HFF-Myc (cell line): ENCODE data around the gene SCGB1A1.
A peak's percentile ranks its signal among the peaks of the same experiment; 100 is the strongest.

Experiments
- DNase-seq: peaks from one replicate; pipeline ENCODE4 v3.0.0-alpha.2; 2011; ENCODE audit warnings: low read depth; ENCODE audit errors: extremely low read depth
- H3K4me3 ChIP-seq: replicated peaks from 2 replicates; pipeline ENCODE4 v1.5.1; 2011; ENCODE audit warnings: low read depth, mild to moderate bottlenecking, control low read depth, low read length
- TF ChIP-seq, protein P1 (sequence below): IDR thresholded peaks from 2 replicates; pipeline ENCODE4 v1.5.1; 2012; ENCODE audit warnings: mild to moderate bottlenecking, low read depth, low read length, control low read depth; ENCODE audit errors: missing control alignments

Gene SCGB1A1

DNA sequence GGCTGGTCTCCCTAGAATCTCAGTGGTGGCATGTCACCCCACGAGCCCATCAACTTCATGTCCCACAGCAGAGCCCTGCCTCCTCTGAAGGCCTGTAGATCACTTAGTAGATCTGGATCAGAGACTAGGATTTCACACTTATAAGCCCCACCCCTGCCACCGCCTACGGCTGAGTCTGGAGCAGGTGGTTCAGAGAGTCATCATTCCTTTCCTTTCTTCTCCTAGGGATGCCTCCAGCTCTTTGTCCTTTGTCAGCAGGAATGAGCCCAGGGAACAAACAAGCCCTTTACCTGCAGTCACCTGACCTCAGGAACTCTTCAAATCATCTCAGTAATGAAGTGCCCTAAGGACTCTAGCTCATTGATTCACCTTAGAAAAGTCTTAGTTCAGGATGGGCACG is 37.8 kb downstream of the SCGB1A1 start:
- TF ChIP-seq, protein P1, sequence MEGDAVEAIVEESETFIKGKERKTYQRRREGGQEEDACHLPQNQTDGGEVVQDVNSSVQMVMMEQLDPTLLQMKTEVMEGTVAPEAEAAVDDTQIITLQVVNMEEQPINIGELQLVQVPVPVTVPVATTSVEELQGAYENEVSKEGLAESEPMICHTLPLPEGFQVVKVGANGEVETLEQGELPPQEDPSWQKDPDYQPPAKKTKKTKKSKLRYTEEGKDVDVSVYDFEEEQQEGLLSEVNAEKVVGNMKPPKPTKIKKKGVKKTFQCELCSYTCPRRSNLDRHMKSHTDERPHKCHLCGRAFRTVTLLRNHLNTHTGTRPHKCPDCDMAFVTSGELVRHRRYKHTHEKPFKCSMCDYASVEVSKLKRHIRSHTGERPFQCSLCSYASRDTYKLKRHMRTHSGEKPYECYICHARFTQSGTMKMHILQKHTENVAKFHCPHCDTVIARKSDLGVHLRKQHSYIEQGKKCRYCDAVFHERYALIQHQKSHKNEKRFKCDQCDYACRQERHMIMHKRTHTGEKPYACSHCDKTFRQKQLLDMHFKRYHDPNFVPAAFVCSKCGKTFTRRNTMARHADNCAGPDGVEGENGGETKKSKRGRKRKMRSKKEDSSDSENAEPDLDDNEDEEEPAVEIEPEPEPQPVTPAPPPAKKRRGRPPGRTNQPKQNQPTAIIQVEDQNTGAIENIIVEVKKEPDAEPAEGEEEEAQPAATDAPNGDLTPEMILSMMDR = no peak
- no peak overlapping the region for H3K4me3 ChIP-seq
- DNase-seq = no peak

DNA sequence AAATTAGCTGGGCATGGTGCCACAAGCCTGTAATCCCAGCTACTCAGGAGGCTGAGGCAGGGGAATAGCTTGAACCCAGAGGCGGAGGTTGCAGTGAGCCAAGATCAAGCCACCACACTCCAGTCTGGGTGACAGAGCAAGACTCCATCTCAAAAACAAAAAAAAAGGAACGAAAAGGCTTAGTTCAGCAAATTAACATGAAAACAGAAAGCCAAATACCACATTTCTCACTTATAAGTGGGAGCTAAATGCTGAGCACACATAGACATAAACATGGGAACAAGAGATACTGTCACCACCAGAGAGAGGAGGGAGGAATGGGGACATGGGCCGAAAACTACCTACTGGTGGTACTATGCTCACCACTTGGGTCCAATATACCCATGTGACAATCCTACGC is 38.6 kb downstream of the SCGB1A1 start:
- no peak overlapping the region for H3K4me3 ChIP-seq
- no peak for DNase-seq
- TF ChIP-seq, protein P1 = no peak

DNA sequence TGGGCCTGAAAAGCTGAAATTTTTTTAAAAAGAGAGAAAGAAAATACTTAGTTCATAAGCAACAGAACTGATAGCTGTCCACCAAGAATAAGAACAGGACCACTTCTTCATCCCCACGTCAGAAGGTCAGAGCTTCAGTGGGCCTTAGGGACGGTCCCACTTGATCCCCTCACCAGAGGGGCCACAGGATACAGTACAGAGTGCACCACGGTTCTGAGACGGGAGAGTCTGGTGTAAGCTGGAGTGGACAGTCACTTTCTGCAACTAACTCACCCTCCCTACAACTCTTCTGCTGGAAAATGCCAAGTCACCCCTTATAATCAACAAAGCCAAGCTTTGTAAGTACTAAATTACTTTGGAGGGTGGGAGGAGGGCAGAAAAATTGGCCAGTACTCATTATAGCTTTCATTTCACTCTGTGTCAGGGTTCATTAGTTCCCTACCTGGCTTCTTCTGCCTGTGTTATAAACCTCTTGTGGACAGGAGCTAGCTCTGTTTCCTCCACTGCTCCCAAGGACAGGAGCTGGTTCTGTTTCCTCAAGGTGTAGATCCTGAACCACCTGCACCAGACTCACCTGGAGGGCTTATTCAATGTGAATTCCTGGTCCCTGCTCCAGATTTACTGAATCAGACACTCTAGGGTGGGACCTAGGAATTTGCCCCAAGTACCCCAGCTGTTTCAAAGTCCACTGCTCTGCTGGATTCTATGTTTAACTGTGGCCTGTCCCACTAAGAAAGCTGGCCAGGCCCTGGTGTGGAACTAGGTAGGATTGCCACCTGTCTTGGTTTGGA is 39.6 kb downstream of the SCGB1A1 start:
- H3K4me3 ChIP-seq = no peak overlapping the region
- TF ChIP-seq, protein P1 = no peak
- DNase-seq = no peak

DNA sequence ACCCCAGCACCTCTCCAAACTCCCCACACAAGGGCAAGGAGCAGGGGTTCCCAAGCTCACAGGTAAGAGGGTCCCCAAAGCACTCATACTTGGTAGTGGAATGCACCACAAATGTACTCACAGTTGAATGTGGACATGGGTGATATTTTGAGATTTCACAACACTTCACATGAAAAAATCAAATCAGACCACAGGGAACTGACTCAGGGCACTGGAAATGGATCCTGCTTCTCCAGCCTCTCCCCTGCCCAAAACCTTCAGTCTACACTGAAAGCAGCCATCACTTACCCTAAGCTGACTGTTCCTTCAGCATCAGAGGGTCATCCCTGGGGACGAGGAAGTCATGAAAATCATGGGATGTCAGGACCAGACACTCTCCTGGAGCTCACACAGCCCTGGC is 40.2 kb downstream of the SCGB1A1 start:
- TF ChIP-seq, protein P1 = no peak
- H3K4me3 ChIP-seq = no peak overlapping the region
- DNase-seq = no peak

DNA sequence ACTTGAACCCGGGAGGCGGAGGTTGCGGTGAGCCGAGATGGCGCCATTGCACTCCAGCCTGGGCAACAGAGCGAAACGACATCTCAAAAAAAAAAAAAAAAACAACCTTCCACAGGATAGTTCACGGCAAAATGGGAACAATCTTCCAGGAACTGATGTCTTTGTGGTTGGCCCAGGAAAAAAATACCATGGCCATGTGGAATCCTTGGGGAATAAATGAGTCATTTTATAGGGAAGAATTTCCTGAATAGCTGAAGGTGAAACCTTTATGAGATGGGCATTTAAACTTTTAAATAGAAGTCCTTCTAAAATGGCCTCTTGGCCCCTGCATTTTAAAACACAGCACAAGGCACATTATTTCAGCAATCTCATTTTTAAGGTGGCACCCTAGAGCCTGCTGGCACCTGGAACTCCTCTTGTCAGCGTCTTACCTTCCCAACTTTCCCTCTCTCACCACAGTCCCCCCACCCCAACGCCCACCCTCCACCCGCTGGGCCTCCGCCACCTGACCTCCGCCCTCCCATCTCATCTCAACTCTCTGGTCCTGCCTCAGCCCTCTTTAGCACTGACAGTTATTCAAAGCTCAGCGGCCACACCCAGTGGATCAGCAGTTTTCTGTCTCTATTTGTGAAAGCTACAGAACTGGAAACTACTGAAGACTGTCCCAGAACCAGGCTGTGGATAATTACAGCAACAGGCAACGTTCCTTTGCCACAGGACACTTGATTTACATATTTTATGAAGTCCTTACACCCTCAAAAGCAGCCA is 43.1 kb downstream of the SCGB1A1 start:
- DNase-seq = peak; percentile 78
- no peak overlapping the region for H3K4me3 ChIP-seq
- TF ChIP-seq, protein P1 = no peak

DNA sequence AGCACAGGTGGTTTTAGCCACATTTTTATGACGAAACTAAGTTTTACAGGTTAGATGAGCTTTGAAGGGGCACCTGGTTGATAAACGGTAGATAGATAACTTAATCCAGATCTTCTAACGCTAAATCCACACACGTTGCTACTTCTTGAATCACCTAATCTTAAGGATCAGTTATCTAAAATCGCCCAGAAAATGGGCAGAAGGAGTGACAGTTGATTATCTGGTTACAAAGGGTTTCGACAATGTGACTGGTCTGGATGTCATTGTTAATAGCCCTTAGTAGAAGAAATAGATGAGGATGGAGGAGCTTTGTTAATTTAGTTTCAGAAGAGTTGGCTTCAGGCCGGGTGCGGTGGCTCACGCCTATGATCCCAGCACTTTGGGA is 43.7 kb downstream of the SCGB1A1 start:
- TF ChIP-seq, protein P1 = no peak
- no peak overlapping the region for H3K4me3 ChIP-seq

More for the DNA sequence above, 43.7 kb downstream of the SCGB1A1 start:
- DNase-seq = no peak
